Osteoblast (primary cell): ENCODE results near the gene CLDN16. TPM values are rescaled to one million over a fixed set of nuclear protein-coding genes. Genes with fewer than 3 reads are reported as not detected.
A peak's percentile ranks its signal among the peaks of the same experiment; 100 is the strongest.

Experiments used
- DNase-seq: peaks from one replicate; pipeline ENCODE4 v3.0.0; 2011; ENCODE audit warnings: low spot score, mixed read lengths; ENCODE audit not compliant: insufficient read length; ENCODE audit errors: missing footprints
- H2AFZ ChIP-seq: 2 replicates; pipeline ENCODE4 v1.6.0; 2011; ENCODE audit warnings: mild to moderate bottlenecking, low read length
- H3K27ac ChIP-seq: 2 replicates; pipeline ENCODE4 v1.5.1; 2011; ENCODE audit warnings: mild to moderate bottlenecking, low read depth, low read length, moderate library complexity
- H3K27me3 ChIP-seq: 2 replicates; pipeline ENCODE4 v1.6.0; 2012; ENCODE audit warnings: mild to moderate bottlenecking, control low read depth, inconsistent platforms, low read length, moderate library complexity; ENCODE audit not compliant: insufficient read depth
- H3K36me3 ChIP-seq: 2 replicates; pipeline ENCODE4 v1.5.1; 2011; ENCODE audit warnings: mild to moderate bottlenecking, low read length, control low read depth, moderate library complexity; ENCODE audit not compliant: insufficient read depth
- H3K4me1 ChIP-seq: 2 replicates; pipeline ENCODE4 v1.5.1; 2011; ENCODE audit warnings: mild to moderate bottlenecking, low read length, control low read depth, moderate library complexity; ENCODE audit not compliant: insufficient read depth
- H3K4me2 ChIP-seq: 2 replicates; pipeline ENCODE4 v1.6.0; 2011; ENCODE audit warnings: mild to moderate bottlenecking, low read length; ENCODE audit not compliant: insufficient read depth
- H3K4me3 ChIP-seq: fragments of 200-600 bp; sonication (generic); 3 replicates; pipeline ENCODE4 v1.5.1; 2012; ENCODE audit warnings: mild to moderate bottlenecking, low read length, inconsistent platforms; ENCODE audit not compliant: insufficient read depth
- H3K79me2 ChIP-seq: 2 replicates; pipeline ENCODE4 v1.6.0; 2012; ENCODE audit warnings: mild to moderate bottlenecking, low read length, control low read depth, inconsistent platforms; ENCODE audit not compliant: insufficient read depth
- H3K9me3 ChIP-seq: 2 replicates; pipeline ENCODE4 v1.5.1; 2011; ENCODE audit warnings: low read depth, low read length, control low read depth
- H4K20me1 ChIP-seq: 2 replicates; pipeline ENCODE4 v1.6.0; 2012; ENCODE audit warnings: mild to moderate bottlenecking, low read length, control low read depth; ENCODE audit not compliant: insufficient read depth
- CTCF ChIP-seq: IDR thresholded peaks from 2 replicates; pipeline ENCODE4 v1.5.1; 2011; ENCODE audit warnings: mild to moderate bottlenecking, low read depth, low read length, moderate library complexity; ENCODE audit errors: extremely low read depth
- total RNA-seq: library from RNA; depleted of rRNA; stranded (reverse); fragments of >200 nt; gene quantifications from 2 replicates; pipeline ENCODE4 v1.2.3, GENCODE V29; 2012

CLDN16 gene
- total RNA-seq, 1 donor: not detected

- H2AFZ ChIP-seq: peak overlapping the region; percentile 26
- H3K79me2 ChIP-seq: no peaks in the 10 kb centered on the region
- H3K36me3 ChIP-seq: no peaks in the 10 kb centered on the region
- H4K20me1 ChIP-seq: no peaks in the 10 kb centered on the region
- no peak for TF ChIP-seq CTCF
- H3K9me3 ChIP-seq: no peaks in the 10 kb centered on the region
- H3K4me3 ChIP-seq: no peak overlapping the region
- H3K27ac ChIP-seq: no peak overlapping the region
- H3K27me3 ChIP-seq: no peaks in the 10 kb centered on the region
- H3K4me2 ChIP-seq: no peak overlapping the region
- H3K4me1 ChIP-seq: no peaks in the 10 kb centered on the region
- no peak for DNase-seq
Measured at GRCh38 chr3:190404715-190405114, 16.8 kb downstream of the CLDN16 start.

- H3K27ac ChIP-seq: no peak overlapping the region
- no peak for DNase-seq
- no peaks in the 10 kb centered on the region for H3K27me3 ChIP-seq
- no peak overlapping the region for H3K4me3 ChIP-seq
- H3K9me3 ChIP-seq: no peaks in the 10 kb centered on the region
- no peak for TF ChIP-seq CTCF
- no peak overlapping the region for H2AFZ ChIP-seq
- H4K20me1 ChIP-seq: no peaks in the 10 kb centered on the region
- no peaks in the 10 kb centered on the region for H3K79me2 ChIP-seq
- no peaks in the 10 kb centered on the region for H3K4me1 ChIP-seq
- no peak overlapping the region for H3K4me2 ChIP-seq
- no peaks in the 10 kb centered on the region for H3K36me3 ChIP-seq
Measured at GRCh38 chr3:190414297-190414696, 26.3 kb downstream of the CLDN16 start.

GRCh38 chr3:190424108-190424477 lies 36.1 kb downstream of the CLDN16 start:
- no peak for TF ChIP-seq CTCF
- peak overlapping the region; percentile 54 for H2AFZ ChIP-seq
- no peaks in the 10 kb centered on the region for H3K9me3 ChIP-seq
- no peak for DNase-seq
- no peaks in the 10 kb centered on the region for H3K4me1 ChIP-seq
- no peak overlapping the region for H3K4me2 ChIP-seq
- no peak overlapping the region for H3K4me3 ChIP-seq
- H3K36me3 ChIP-seq: no peaks in the 10 kb centered on the region
- no peaks in the 10 kb centered on the region for H3K79me2 ChIP-seq
- no peak overlapping the region for H3K27ac ChIP-seq
- no peaks in the 10 kb centered on the region for H3K27me3 ChIP-seq
- H4K20me1 ChIP-seq: no peaks in the 10 kb centered on the region

- DNase-seq: no peak
- Histone ChIP-seq H3K36me3 (no peaks in the 10 kb centered on the region), H3K4me1 (no peaks in the 10 kb centered on the region), H3K9me3 (no peaks in the 10 kb centered on the region), H3K4me3 (peak overlapping the region; percentile 30), H4K20me1 (no peaks in the 10 kb centered on the region), H3K79me2 (no peaks in the 10 kb centered on the region), H3K27ac (no peak overlapping the region), H2AFZ (peak overlapping the region; percentile 65), H3K27me3 (no peaks in the 10 kb centered on the region), H3K4me2 (peak overlapping the region; percentile 55)
- TF ChIP-seq CTCF: peak; percentile 65
Measured at GRCh38 chr3:190424478-190425439, 36.8 kb downstream of the CLDN16 start.
